Stimulated activated naive CD4-positive, alpha-beta T cell treated with Interleukin-2 at 50 U/mL for 16 hours (primary cell): ENCODE results near the gene GCM1.
"Not testable (repeated sequence)": the region's sequence is repeated elsewhere in the genome, so short reads cannot be mapped to it uniquely, and the experiment has no call there.

ENCODE experiments used
- DNase-seq: peaks from one replicate; lab custom pipeline; 2025; lab: John Stamatoyannopoulos, UW

GCM1 gene, protein sequence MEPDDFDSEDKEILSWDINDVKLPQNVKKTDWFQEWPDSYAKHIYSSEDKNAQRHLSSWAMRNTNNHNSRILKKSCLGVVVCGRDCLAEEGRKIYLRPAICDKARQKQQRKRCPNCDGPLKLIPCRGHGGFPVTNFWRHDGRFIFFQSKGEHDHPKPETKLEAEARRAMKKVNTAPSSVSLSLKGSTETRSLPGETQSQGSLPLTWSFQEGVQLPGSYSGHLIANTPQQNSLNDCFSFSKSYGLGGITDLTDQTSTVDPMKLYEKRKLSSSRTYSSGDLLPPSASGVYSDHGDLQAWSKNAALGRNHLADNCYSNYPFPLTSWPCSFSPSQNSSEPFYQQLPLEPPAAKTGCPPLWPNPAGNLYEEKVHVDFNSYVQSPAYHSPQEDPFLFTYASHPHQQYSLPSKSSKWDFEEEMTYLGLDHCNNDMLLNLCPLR

DNA sequence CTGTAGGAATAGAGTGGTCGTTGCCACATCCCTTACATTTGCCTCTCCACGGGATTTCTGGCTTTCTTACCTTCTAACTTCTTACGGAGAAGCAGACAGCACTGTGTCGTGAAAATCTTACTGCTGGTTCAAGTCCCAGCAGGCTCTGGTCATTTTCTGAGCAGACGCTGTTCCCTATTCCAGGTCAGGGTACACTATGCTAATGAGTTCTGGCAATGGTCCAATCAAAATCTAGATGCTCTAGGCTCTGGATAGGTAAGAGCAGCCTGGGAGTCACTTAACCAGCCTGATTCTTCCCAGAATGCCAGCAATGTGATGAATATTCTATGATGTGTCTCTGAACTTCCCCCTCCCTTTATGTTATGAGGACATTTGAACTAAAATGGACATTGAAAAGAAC, at the start of gene GCM1:
TSS of gene GCM1 (minus strand) at position 158 of the 400 bp plus-strand sequence. CDS start 3,209 bp downstream, outside the sequence.
- DNase-seq = no peak

- DNase-seq = no peak
Measured at GRCh38 chr6:53197553-53197952, 48.9 kb upstream of the GCM1 start.

DNA sequence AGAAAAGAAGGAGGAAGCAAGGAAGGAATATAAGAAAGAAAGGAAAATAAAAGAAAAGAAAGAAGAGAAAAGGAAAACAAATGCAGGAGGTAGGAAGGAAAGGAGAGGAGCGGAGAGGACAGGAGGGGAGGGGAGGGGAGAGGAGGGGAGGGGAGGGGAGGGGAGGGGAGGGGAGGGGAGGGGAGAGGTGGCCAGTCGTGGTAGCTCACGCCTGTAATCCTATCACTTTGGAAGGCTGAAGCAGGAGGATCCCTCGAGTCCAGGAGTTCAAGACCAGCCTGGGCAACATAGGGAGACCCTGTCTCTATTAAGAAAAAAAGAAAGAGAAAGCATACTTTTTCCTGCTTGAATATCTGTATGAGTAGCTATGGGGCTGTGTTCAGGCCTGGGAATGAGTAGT, 46.4 kb upstream of the GCM1 start:
- no peak for DNase-seq

DNA sequence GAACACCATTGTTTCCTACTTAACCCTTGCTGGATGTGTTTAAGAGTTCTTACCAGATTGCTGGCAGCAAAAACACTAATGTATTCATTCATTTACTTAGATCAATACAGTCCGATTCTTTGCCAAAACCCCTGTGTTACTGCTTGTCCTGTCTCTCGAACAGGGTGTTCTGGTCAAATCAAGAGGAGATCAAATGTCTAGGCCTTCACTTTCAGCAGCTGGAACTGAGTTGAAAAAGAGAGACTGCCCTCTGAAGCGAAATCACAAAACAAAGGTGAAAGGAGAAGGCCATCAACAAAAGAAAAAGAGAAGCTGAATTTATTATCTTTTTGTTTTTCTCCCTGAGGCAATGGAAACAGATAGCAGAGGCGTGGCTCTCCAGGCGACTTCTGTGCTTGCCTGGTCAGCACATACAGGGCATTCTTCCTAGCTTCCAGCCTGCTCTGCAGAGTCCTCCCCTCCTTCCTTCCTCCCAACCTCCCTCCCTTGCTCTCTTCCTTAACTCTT, 44.1 kb upstream of the GCM1 start:
- DNase-seq = no peak

GRCh38 chr6:53189554-53189953, 40.9 kb upstream of the GCM1 start:
- DNase-seq = no peak

GRCh38 chr6:53188833-53189232, 40.2 kb upstream of the GCM1 start:
- DNase-seq = no peak

DNA sequence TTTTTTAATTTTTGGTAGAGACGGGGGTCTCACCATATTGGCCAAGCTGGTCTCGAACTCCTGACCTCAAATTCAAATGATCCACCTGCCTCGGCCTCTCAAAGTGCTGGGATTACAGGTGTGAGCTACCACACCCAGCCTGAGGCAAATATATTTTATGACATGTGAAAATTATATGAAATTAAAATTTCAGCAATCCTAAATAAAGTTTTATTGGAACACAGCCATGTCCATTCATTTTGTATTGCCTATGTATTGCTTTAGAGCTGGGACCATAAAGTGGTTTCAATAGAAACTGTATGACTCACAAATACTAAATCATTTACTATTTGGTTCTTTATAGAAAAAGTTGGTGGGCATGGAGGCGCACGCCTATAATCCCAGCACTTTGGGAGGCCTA, 32.0 kb upstream of the GCM1 start:
- DNase-seq = no peak

- DNase-seq = no peak
Measured at GRCh38 chr6:53179961-53180651, 31.5 kb upstream of the GCM1 start.

DNA sequence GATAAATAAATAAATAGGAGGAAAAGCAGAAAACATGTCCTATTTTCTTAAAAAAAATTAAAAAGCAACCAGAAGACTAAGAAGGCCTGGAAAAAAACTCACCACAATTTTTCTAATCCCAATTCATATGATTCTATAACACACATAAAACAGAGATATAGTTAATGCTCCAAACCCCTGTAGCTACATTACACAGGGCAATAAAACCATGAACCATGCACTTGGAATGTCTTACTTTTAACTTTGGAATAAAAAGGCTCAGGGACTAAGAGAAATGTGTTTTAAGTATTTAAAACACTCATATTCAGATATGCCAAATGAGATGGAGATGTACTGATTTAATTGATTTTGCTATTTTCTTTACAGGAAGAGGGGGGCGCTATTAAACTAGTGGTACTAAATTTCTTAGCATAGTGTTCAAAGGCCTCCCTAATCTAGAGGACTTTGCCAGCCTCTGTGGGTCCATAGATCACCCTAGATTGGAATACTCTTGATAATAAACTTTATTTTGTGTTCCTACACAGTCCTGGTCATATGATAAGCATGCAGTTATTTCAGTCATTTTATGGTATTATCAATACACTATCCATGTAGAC, 30.3 kb upstream of the GCM1 start:
- DNase-seq = no peak

DNA sequence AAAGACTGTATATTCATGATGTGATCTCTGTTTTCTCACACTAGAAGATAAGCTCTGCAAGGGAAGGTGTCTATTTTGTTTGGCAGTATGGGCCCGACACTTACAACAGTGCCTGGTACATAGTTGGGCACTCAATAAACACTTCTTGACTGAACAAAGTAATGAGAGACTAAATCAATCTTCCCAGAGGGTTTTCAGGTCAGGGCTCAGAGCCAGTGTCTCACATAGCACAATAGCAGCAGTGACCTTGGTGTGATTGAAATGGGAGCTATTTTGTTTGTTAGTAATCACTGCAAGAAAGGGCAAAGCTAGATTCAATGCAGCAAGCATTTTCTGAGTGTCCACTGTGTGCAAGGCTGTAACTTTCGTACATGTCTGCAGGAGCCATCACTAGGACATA, 26.4 kb upstream of the GCM1 start:
- DNase-seq = no peak

DNA sequence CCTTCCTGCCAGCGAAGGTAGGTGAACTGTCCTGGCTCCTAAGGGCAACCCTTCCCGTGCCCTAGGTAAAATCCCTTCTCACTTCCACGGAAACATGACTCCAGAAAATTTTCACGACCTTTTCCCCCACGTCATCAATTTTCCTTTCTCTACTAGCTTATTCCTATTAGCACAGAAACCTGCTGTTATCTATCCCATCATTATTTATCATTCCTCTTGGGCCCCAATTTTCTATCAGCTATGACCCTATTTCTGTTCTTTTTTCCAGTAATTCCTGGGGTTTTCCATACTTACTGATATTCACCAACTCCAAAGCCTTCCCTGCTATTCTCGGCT, 23.8 kb upstream of the GCM1 start:
- DNase-seq = no peak

DNA sequence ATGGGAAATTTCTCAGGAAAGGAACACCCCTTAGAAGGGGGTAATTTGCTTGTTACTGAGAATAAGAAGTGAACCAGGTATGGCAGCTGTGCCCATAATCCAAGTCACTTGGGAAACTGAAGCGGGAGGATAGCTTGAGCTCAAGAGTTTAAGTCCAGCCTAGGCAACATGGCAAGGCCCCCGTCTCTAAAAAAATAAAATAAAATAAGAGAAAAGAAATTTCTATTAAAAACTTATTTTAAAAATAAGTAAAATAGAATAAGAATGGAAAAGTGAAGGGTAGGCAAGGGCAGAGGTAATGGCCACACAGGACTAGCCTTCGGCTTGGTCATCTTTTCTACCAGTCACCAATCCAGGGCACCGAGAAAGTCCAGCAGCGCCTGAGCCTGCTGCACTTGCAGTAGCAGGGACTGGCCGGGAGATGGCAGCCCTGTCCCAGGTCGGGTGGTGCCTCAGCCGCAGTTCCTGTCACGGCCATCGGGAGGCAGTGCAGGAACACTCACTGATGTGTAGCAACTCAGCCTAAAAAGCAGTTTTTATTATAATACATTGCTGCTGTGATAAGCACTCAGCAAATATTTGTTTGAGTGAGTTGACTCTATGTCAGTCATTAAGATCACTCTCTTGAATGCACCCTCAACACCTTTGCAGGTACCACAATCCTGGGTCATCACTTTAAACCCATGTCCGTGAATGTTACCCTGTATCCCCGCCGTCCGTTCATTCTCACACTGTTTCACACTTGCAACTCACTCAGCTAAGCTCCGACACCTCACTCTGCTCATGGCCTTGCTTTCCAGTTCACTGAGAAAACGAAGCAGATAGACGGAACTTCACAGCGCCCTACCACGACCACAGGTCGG, 23.2 kb upstream of the GCM1 start:
- peak; percentile 80 for DNase-seq

GRCh38 chr6:53168516-53169267, 20.1 kb upstream of the GCM1 start:
- no peak for DNase-seq

DNA sequence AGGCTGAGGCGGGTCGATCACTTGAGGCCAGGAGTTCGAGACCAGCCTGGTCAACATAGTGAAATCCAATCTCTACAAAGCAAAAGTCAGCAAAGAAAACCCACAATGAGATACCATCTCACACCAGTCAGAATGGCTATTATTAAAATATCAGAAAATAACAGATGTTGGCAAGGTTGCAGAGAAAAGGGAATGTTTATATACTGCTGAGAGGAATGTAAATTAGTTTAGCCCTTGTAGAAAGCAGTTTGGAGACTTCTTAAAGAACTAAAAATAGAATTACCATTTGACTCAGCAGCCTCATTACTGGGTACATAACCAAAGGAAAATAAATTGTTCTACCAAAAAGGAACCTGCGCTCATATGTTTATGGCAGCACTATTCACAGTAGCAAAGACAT, 16.7 kb upstream of the GCM1 start:
- no peak for DNase-seq

- no peak for DNase-seq
Measured at GRCh38 chr6:53162606-53163005, 14.0 kb upstream of the GCM1 start.

- no peak for DNase-seq
Measured at GRCh38 chr6:53161481-53162009, 12.9 kb upstream of the GCM1 start.

GRCh38 chr6:53159558-53159957, 10.9 kb upstream of the GCM1 start:
- DNase-seq = no peak

DNA sequence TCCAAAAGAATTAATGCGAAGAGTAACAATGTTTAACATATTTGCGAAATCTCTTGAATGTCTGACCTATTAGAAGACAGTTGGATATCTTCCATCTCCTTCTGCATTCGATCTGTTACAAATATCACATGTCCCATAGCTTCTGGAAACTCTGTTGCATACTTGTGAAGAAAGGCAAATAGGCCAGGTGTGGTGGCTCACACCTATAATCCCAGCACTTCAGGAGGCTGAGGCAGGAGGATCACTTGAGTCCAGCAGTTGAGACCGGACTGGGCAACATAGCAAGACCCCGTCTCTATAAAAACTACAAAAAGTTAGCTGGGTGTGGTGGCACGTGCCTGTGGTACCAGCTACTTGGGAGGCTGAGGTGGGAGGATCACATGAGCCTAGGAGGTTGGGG, 9.4 kb upstream of the GCM1 start:
- DNase-seq = not testable (repeated sequence)

GRCh38 chr6:53155279-53155678, 6.6 kb upstream of the GCM1 start:
- DNase-seq = not testable (repeated sequence)

DNA sequence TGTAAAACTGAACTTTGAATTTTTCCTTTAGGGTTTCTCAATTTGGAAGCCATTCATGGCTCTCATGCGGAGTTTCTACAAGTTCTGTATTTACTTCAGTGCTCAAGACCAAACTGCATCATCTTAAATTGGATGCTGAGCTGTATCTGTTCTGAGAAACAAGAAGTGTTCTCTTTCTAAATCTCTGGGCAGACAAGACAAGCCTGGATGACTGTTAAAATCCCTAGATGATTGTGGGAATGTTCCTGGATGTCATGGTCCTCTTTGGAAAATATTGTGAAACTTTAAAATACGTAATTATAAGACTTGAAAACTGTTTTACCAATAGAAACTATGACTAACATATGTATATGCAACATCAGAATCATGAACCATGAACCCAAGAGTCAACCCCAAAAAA, 6.2 kb upstream of the GCM1 start:
- DNase-seq = no peak

DNA sequence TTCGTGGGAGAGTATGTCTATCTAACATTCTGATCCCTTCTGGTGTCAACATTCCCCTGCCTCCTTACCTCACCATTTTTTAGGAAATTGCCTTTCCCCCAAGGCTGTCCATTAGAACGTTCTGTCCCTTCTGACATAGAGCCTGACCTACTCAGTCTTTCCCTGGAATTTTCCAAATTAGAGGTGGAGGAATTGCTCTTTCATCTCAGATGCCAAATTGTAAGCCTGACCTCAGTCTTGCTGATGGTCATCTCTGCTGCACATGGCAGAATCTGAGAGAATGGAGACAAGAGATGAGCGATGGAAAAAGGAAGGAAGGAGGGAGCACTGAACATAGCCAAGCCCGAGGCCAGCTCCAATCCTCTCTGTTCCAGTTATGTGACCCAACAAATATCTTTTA, 5.4 kb upstream of the GCM1 start:
- DNase-seq = no peak
